Measurements from ENCODE around the gene ZNF611.

DNA sequence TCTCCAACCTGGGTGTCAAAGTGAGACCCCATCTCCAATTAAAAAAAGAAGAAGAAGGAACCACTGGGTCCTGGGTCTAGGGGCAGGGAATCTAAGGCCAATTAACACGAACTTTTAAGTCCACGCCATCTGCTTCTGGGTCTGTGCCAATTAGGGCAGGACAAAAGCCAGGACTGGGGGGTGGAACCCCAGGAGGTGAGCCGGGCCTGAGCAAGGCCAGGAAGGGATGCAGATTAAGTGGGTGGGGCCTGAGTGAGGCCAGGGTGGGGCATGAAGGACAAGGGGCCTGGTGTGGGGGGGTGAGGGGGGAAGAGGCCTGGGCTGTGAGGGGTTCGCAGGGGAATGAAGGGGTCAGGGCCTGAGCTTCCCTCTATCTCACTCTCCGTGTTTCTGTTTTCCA, 70.4 kb downstream of the ZNF611 start:
- TF ChIP-seq TAF1 (IDR thresholded peaks at IDR 0.05; ENCODE audit: low read depth, low read length) (no peak), POLR2A (IDR thresholded peaks at IDR 0.05; ENCODE audit: low read depth, low read length) (no peak), POLR2AphosphoS5 (IDR thresholded peaks at IDR 0.05; ENCODE audit: low read depth, low read length) (no peak), PAX5 (IDR thresholded peaks at IDR 0.05; ENCODE audit: insufficient read depth, low read length, severe bottlenecking) (no peak)

Measured in GM12891 (cell line).